Measurements from ENCODE around the gene MED29. TPM values are rescaled to one million over a fixed set of nuclear protein-coding genes. Genes with fewer than 3 reads are reported as not detected.

The MED29 gene
- total RNA-seq, 1 experiment from 2014 or later, result 42.9 TPM

DNA sequence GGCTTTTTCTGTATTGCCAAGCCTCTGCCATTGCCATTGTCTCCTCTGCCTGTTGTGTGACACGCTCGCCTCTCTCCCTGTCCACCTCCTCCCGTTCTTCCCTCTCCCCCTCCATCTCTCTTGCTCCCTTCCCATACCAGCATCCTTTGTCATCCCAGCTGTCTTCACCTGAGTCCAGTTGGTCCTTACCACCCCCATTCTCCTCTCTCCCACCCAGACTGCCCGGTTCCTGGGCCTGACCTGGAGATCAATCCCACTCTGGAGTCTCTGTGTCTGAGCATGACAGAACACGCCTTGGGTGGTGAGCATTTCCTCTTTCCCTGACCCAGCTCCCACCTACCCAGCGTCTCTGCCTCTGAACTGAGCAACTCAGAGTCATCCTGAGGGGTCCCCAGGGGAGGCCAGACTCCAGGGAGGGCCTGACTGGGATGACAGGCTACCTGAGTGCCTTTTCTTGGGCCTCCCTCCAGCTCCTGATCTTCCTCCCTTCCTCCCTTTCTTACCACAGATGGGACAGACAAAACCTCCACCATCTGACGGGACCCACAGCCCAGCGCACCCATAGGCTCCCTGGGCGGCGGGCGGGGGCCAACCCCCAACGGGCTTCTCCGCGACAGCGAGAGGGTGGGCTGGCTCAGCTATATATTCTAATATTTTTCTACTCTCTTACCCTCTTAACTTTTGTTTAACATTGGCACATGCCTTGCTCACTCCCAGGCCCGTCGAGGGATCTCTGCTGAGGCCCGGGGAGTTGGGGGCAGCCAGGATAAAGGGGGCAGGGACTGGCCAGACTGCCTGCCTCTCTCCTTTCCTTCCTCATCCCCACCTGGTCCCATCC lies 8.0 kb upstream of the MED29 start:
- H3K9me3 Mint-ChIP-seq, result no peaks in the 10 kb centered on the region
- H3K27ac Mint-ChIP-seq, result no peak overlapping the region; the same call in 1 of the 2 replicates
- ATAC-seq (no peak), DNase-seq (ENCODE audit: low spot score) (no peak)
- ChIA-PET POLR2A (interaction anchor here (1.2 kb wide), 1 partner anchor 21 kb away, joined by 3 read pairs; no protein-coding TSS in a partner anchor), CTCF (interaction anchor here (1.7 kb wide), 1 partner anchor 15 kb away, joined by 6 read pairs; no protein-coding TSS in a partner anchor)
- no peaks in the 10 kb centered on the region for H3K27me3 Mint-ChIP-seq (ENCODE audit: low read depth)
- H3K36me3 Mint-ChIP-seq, result peaks cover 77% of the 10 kb centered on the region
- TF ChIP-seq GABPB1 (CRISPR knock-in tag; IDR thresholded peaks at IDR 0.05) (no peak), MYBL2 (CRISPR knock-in tag; IDR thresholded peaks at IDR 0.05) (no peak), NR1H2 (CRISPR knock-in tag; IDR thresholded peaks at IDR 0.05) (no peak), TCF7 (CRISPR knock-in tag; IDR thresholded peaks at IDR 0.05; ENCODE audit: low read depth) (no peak), ETV6 (CRISPR knock-in tag; IDR thresholded peaks at IDR 0.05) (no peak), RELA (CRISPR knock-in tag; IDR thresholded peaks at IDR 0.05; ENCODE audit: borderline replicate concordance) (no peak), ZNF263 (CRISPR knock-in tag; IDR thresholded peaks at IDR 0.05; ENCODE audit: low read depth) (no peak), TP53 (CRISPR knock-in tag; IDR thresholded peaks at IDR 0.05) (no peak), NR3C1 (CRISPR knock-in tag; conservative IDR thresholded peaks at IDR 0.05; ENCODE audit: low read depth) (no peak)
- TF ChIP-seq, protein P1, sequence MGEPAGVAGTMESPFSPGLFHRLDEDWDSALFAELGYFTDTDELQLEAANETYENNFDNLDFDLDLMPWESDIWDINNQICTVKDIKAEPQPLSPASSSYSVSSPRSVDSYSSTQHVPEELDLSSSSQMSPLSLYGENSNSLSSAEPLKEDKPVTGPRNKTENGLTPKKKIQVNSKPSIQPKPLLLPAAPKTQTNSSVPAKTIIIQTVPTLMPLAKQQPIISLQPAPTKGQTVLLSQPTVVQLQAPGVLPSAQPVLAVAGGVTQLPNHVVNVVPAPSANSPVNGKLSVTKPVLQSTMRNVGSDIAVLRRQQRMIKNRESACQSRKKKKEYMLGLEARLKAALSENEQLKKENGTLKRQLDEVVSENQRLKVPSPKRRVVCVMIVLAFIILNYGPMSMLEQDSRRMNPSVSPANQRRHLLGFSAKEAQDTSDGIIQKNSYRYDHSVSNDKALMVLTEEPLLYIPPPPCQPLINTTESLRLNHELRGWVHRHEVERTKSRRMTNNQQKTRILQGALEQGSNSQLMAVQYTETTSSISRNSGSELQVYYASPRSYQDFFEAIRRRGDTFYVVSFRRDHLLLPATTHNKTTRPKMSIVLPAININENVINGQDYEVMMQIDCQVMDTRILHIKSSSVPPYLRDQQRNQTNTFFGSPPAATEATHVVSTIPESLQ (CRISPR knock-in tag; IDR thresholded peaks at IDR 0.05), result no peak
- TF ChIP-seq, protein P2, sequence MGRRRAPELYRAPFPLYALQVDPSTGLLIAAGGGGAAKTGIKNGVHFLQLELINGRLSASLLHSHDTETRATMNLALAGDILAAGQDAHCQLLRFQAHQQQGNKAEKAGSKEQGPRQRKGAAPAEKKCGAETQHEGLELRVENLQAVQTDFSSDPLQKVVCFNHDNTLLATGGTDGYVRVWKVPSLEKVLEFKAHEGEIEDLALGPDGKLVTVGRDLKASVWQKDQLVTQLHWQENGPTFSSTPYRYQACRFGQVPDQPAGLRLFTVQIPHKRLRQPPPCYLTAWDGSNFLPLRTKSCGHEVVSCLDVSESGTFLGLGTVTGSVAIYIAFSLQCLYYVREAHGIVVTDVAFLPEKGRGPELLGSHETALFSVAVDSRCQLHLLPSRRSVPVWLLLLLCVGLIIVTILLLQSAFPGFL (CRISPR knock-in tag; IDR thresholded peaks at IDR 0.05; ENCODE audit: borderline replicate concordance), result no peak
- TF ChIP-seq, protein P3, sequence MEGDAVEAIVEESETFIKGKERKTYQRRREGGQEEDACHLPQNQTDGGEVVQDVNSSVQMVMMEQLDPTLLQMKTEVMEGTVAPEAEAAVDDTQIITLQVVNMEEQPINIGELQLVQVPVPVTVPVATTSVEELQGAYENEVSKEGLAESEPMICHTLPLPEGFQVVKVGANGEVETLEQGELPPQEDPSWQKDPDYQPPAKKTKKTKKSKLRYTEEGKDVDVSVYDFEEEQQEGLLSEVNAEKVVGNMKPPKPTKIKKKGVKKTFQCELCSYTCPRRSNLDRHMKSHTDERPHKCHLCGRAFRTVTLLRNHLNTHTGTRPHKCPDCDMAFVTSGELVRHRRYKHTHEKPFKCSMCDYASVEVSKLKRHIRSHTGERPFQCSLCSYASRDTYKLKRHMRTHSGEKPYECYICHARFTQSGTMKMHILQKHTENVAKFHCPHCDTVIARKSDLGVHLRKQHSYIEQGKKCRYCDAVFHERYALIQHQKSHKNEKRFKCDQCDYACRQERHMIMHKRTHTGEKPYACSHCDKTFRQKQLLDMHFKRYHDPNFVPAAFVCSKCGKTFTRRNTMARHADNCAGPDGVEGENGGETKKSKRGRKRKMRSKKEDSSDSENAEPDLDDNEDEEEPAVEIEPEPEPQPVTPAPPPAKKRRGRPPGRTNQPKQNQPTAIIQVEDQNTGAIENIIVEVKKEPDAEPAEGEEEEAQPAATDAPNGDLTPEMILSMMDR (IDR thresholded peaks at IDR 0.05), result no peak
- TF ChIP-seq, protein P4, sequence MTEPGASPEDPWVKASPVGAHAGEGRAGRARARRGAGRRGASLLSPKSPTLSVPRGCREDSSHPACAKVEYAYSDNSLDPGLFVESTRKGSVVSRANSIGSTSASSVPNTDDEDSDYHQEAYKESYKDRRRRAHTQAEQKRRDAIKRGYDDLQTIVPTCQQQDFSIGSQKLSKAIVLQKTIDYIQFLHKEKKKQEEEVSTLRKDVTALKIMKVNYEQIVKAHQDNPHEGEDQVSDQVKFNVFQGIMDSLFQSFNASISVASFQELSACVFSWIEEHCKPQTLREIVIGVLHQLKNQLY (CRISPR knock-in tag; IDR thresholded peaks at IDR 0.05), result no peak
- TF ChIP-seq, protein P5, sequence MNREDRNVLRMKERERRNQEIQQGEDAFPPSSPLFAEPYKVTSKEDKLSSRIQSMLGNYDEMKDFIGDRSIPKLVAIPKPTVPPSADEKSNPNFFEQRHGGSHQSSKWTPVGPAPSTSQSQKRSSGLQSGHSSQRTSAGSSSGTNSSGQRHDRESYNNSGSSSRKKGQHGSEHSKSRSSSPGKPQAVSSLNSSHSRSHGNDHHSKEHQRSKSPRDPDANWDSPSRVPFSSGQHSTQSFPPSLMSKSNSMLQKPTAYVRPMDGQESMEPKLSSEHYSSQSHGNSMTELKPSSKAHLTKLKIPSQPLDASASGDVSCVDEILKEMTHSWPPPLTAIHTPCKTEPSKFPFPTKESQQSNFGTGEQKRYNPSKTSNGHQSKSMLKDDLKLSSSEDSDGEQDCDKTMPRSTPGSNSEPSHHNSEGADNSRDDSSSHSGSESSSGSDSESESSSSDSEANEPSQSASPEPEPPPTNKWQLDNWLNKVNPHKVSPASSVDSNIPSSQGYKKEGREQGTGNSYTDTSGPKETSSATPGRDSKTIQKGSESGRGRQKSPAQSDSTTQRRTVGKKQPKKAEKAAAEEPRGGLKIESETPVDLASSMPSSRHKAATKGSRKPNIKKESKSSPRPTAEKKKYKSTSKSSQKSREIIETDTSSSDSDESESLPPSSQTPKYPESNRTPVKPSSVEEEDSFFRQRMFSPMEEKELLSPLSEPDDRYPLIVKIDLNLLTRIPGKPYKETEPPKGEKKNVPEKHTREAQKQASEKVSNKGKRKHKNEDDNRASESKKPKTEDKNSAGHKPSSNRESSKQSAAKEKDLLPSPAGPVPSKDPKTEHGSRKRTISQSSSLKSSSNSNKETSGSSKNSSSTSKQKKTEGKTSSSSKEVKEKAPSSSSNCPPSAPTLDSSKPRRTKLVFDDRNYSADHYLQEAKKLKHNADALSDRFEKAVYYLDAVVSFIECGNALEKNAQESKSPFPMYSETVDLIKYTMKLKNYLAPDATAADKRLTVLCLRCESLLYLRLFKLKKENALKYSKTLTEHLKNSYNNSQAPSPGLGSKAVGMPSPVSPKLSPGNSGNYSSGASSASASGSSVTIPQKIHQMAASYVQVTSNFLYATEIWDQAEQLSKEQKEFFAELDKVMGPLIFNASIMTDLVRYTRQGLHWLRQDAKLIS (CRISPR knock-in tag; IDR thresholded peaks at IDR 0.05; ENCODE audit: borderline replicate concordance), result no peak
- peaks cover 7% of the 10 kb centered on the region; the same call in 1 of the 2 replicates for H3K4me1 Mint-ChIP-seq
- no peak overlapping the region for H3K4me3 Mint-ChIP-seq

All from WTC11 (cell line).